ENCODE measurements around the gene DNM3. TPM values are rescaled to one million over a fixed set of nuclear protein-coding genes. Genes with fewer than 3 reads are reported as not detected.

DNM3 gene
- total RNA-seq, 1 donor from 2014 or later: 16.4 TPM

- intact Hi-C loops (cut with DNase I): no loop called here
- ATAC-seq (peak; percentile 27), DNase-seq (ENCODE audit: low spot score) (no peak)
Measured at GRCh38 chr1:172398193-172398592, 556.9 kb downstream of the DNM3 start.

DNA sequence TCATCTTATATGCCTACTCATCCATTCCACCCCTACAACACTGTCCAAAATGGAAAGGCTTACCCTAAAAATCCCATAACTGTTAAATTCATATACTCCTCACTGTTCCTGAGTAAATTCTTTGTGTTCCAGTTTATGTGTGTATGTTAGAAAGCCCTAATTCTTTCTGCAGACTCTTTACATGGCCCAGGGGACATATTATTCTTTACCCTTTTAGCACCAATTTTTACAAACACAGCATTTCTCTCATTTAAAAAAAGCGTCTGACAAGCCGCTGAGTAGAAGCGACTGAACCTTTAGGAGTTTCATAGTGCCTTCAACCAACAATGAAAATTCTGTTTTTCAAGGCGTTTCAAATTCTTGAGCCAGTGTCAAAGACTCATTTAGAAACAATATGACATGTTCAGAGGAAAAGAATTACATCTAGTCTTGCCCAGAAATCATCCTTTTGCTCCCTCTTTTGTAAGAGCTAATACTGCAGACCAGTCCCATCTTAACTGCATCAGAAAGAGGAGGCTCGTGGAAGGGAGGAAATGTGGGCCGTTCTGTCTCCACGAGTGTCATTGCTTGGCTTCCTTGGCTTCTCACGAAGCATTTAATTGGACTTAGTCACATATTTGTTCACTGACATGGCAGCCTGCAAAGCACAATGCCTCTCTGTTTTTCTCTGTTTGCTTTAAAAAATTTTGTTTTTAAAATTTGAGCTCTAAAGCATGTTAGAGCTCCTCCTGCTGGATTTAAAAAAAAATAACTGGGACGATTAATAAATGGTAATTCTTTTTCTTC is 557.9 kb downstream of the DNM3 start:
- intact Hi-C loops (cut with DNase I): no loop called here
- ATAC-seq (peak; percentile 96), DNase-seq (ENCODE audit: low spot score) (peak; percentile 72)

DNA sequence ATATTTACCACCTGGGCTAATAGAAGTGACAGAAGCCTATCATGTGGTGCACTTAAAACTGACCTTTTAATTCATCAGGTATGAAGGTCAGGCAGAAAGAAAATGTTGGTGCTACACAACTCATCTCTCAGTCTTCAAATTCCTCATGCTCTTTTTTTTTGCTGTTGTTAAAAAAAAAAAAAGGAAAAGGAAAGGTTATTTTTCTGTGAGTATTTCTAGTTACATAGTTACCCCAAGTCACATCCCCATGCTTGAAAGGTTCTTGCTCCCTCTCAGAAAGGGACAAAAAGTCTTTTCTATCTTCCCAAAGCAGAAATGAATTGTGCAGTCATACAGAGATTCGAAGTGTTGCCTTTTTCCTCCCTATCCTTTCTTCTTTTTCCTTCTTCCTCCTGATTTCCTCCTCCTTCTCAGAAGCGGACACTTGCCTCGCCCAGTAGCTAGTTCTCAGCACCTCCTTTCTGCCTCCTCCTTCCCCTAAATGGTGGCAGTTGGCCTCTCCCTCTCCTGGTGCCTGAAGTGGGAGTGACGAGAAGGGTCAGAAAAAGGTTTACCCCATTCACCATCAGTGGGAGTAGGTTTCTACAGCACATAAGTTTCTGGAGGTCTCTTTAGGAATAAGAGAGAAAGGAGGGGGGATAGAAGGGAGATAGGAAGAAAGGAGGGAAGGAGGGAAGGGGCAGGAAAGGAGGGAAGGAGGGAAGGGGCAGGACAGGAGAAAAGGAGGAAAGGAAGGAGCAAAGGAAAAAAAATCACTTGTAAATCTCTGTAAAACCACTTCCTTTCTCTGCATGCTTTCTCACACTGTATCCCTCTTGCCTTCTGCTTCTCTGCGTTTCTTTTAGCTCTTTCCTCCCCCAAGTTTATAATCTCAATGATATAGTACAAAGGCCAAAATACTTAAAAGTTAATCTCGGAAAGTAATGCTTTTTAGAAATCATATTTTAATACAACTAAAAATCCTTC is 558.7 kb downstream of the DNM3 start:
- DNase-seq (ENCODE audit: low spot score) (no peak), ATAC-seq (peak; percentile 29)
- intact Hi-C loops (cut with DNase I): no loop called here

GRCh38 chr1:172400722-172401105 is 559.4 kb downstream of the DNM3 start:
- no peak for ATAC-seq
- DNase-seq (ENCODE audit: low spot score): no peak
- intact Hi-C loops (cut with DNase I): no loop called here

GRCh38 chr1:172401477-172401876 is 560.2 kb downstream of the DNM3 start:
- intact Hi-C loops (cut with DNase I): no loop called here
- DNase-seq (ENCODE audit: low spot score): no peak
- ATAC-seq: no peak

DNA sequence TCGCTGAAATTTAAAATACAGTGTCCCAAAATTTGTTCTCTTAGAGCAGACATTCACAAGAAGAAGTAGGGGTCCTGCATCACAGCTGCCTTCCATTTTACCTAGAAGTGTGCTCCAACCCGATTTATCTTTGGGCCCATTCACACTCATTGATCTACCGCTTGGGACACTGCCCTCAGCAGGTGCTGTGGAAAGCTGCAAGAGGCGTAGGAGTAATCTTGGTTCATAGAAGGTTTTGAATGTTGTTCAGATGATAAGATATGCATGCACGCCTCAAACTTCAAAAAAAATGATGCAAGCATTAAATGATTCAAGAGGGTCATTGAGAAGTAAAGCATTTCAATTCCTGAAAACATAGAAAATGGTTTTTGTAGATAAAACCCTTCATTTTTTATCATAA is 560.6 kb downstream of the DNM3 start:
- ATAC-seq: no peak
- intact Hi-C loops (cut with DNase I): no loop called here
- no peak for DNase-seq (ENCODE audit: low spot score)

DNA sequence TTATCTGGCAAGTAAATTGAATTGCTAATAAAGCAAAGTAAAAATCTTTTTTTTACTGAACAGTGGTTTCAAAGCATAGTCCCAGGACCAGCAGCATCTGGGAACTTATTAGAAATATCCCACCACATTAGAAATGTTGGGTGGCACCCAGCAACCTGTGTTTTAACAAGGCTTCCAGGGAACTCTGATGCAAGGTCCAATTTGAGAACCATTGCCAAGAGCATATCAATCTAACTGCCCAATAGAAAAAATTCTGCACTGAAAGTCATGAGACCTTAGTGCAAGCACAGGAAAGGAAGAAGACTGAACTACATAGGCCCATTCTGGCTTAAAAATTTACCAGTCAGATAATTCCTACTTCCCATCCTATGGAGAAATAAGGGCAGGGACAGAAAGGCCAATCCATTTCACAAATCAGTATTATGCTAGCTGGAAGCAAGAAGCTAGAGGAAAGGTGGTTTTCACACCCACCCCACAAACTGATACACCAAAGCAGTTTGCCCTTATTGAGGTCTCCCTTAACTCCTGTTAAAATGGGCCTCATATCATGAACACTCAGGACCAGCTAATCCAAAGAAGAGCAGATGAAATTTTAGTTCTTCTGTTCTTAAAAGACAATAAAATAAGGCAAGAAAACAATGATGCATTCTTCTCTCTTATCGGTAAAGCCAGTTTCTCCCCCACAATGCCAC is 561.7 kb downstream of the DNM3 start:
- ATAC-seq: no peak
- intact Hi-C loops (cut with DNase I): no loop called here
- DNase-seq (ENCODE audit: low spot score): no peak

GRCh38 chr1:172404121-172404520 is 562.8 kb downstream of the DNM3 start:
- ATAC-seq (no peak), DNase-seq (ENCODE audit: low spot score) (no peak)
- intact Hi-C loops (cut with DNase I): no loop called here

- intact Hi-C loops (cut with DNase I): no loop called here
- no peak for DNase-seq (ENCODE audit: low spot score)
- ATAC-seq: no peak
Measured at GRCh38 chr1:172405912-172406311, 564.6 kb downstream of the DNM3 start.

DNA sequence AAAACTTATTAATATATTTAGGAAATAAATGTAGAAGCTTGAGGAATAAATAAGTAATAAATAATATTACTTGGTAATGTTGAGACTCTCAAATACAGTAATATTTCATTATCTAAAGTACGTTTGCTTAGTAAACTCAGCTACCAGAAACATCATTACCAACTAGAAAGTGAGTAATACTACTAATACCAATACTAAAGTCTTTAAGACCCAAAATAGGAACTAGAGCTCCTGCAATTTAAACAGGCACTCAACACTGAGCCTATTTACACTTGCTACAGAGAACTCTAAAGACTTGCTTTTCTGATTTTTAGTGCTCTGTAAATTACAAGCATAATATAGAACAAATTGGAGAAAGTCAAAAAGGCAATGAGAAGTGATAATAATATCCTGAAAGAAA is 565.7 kb downstream of the DNM3 start:
- ATAC-seq (no peak), DNase-seq (ENCODE audit: low spot score) (no peak)
- intact Hi-C loops (cut with DNase I): no loop called here

DNA sequence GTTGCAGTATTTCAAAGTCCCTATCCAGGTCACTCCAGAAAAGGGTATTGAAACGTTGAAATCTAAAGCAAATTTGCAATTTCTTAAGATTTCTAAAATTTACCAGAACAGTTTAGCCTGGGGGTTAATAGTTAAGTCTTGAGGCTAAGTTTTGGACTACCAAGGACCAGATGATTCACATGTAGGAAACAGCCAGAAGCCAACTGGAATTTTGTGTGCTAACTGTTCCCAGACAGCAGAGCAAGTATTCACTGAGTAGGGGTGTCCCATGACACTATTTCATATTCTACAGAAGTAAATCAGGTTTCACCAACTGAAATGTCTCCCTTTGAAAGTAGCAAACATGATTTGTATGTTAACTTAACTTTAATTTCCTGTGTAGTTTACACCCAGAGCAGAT is 567.7 kb downstream of the DNM3 start:
- intact Hi-C loops (cut with DNase I): no loop called here
- no peak for DNase-seq (ENCODE audit: low spot score)
- no peak for ATAC-seq

DNA sequence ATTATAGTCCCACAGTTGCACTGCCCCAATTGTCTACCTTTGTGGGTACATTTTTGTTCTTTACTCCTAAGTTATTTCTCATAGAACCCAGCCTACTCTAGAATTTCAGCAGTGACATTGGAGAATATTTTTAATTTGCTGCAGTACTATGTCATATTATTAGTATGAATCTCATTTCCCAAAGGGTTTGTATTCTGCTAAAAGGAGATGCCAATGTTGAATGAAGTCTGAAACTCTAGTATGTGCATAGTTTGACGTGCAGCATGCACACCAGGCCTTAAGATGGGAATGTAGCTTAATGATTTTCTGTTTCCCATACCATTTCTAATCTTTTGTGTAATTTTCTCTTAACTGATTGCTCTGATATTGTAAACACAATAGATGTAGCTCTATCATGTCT is 568.7 kb downstream of the DNM3 start:
- intact Hi-C loops (cut with DNase I): no loop called here
- no peak for ATAC-seq
- no peak for DNase-seq (ENCODE audit: low spot score)

DNA sequence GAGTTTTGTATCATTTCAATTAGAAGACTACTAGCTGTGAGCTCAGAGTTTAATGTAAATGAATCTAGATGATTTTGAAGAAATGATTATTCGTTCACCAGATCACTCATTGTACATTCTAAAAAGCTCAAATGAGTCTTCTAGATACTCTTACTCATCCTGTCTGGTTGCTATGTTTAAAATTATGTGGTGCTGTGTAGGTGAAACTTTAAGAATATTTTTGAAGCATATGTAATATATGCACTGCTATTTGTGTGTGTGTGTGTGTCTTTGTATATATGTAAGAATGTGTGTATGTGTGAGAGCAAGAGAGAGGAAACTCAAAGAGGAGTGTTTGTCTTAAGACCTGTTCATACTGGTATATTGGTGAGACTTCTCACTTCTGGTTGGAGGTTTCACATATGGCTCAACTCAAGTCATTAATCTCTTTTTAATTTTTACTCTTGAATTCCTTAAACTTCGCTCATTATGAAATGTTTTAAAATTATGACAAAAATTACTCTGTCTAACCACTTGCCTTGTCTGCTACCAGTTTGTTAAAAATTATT is 570.6 kb downstream of the DNM3 start:
- DNase-seq (ENCODE audit: low spot score) (no peak), ATAC-seq (no peak)
- intact Hi-C loops (cut with DNase I): no loop called here

DNA sequence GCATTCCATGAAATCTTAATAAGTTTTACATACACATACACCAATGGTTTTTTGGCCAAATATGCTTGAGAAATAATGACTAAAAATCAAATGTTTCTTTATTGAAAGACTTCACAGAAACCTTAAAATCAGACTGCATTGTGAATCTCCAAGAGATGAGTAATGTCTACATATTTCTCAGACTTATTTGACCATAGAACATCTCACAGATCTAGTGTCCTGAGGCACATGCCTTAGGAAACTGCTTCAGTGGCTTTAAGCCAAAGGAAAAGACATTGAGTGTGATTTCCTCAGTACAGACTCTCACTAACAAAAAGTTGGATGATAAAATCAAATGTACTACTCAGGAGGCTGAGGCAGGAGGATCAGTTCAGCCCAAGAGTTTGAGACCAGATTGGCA is 573.0 kb downstream of the DNM3 start:
- DNase-seq (ENCODE audit: low spot score) (no peak), ATAC-seq (no peak)
- intact Hi-C loops (cut with DNase I): no loop called here

DNA sequence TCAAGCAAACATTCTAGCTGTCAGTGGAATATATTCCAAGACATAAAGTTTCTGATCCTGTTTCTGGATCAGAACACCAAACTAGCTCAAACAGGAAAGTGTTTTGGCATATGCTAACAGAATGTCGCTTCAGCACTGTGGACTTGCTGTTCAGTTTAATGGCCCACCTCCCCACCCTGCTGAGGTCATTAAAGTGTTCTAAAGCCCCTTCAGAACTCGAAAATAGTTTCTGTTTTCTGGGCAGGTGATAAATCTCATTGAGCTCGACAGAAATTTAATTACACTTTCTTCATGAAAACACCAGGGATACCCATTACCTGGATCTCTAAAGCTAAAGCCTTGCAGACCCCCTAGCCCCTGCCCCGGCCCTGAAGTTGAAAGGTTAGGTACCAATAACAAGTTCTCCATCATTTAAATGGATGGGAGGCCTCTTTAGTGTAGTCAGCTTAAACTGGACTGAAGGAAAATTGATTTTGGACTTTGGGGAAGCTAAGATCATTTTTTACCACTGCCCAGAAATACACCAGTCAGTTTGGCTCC is 575.3 kb downstream of the DNM3 start:
- DNase-seq (ENCODE audit: low spot score) (no peak), ATAC-seq (no peak)
- intact Hi-C loops (cut with DNase I): no loop called here

GRCh38 chr1:172417557-172417956 is 576.3 kb downstream of the DNM3 start:
- no peak for ATAC-seq

DNA sequence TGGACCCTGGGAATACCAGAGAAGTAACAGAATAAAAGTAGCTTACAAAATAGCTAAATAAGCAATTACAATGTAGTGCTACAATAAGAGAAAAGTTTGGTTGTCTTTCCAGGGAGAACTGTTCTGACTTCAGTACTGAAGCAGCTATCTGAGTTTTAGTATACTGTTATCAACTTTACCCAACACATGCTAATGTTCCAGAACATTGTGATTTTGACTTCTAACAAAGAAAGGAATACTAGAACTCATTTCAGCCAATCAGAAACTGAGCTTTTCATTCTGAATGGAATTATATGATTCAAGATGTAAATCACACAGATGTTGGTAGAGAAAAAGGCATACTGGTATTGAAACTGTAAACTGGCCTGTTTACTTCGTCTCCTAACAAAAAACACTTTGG is 579.1 kb downstream of the DNM3 start, which contains the start of gene C1orf105:
Gene C1orf105, plus strand, starts transcription at position 301 of the 400 bp plus-strand sequence. CDS start 201 bp downstream, outside the sequence.
- DNase-seq (ENCODE audit: low spot score) (no peak), ATAC-seq (no peak)
- intact Hi-C loops (cut with DNase I): no loop called here

More at GRCh38 chr1:172417557-172417956, 576.3 kb downstream of the DNM3 start:
- intact Hi-C loops (cut with DNase I): no loop called here
- DNase-seq (ENCODE audit: low spot score): no peak

DNA sequence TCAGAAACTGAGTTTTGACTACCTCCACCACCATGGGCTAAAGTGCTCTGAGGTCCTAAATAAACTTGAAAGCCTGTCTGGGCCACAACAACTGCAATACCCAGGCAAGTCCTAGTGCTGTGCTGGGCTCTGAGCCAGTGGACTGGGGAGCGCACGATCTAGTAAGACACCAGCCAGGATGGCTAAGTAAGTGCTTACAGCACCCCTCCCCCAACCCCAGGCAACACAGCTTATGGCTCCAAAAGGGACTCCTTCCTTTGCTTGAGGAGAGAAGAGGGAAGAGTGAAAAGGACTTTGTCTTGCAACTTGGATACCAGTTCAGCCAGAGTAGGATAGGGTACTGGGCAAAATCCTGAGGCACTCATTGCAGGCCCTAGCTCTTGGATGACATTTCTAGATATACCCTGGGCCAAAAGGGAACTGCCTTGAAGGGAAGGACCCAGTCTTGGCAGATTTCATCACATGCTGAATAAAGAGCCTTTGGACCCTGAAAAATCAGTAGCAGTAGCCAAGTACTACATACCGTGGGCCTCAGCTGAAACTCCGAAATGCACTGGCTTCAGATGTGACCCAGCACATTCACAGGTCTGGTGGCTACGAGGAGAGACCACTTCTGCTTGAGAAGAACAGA is 580.8 kb downstream of the DNM3 start:
- intact Hi-C loops (cut with DNase I): no loop called here
- ATAC-seq (no peak), DNase-seq (ENCODE audit: low spot score) (no peak)
